Smooth muscle cell (in vitro differentiated cells): ENCODE data around the gene DHH. TPM values are rescaled to one million over a fixed set of nuclear protein-coding genes. Genes with fewer than 3 reads are reported as not detected.

Experiments used
- DNase-seq: peaks from one replicate; lab custom pipeline; 2025; ENCODE audit not compliant: unreplicated experiment; lab: John Stamatoyannopoulos, UW
- H2AFZ ChIP-seq: fragments of 200-600 bp; sonication (generic); 2 replicates; pipeline ENCODE4 v1.6.0; 2016; ENCODE audit warnings: antibody characterized with exemption, low read depth, mild to moderate bottlenecking
- H3F3A ChIP-seq: fragments of 200-600 bp; sonication (generic); 2 replicates; pipeline ENCODE4 v1.6.0; 2017; ENCODE audit warnings: antibody characterized with exemption, low read depth
- H3K27ac ChIP-seq: fragments of 200-600 bp; sonication (generic); 2 replicates; pipeline ENCODE4 v1.5.1; 2016; ENCODE audit warnings: low read depth, mild to moderate bottlenecking
- H3K27me3 ChIP-seq: fragments of 200-600 bp; sonication (generic); 2 replicates; pipeline ENCODE4 v1.6.1; 2016; ENCODE audit warnings: low read depth, mild to moderate bottlenecking
- H3K36me3 ChIP-seq: fragments of 200-600 bp; sonication (generic); 2 replicates; pipeline ENCODE4 v1.5.1; 2016; ENCODE audit warnings: low read depth
- H3K4me1 ChIP-seq: fragments of 200-600 bp; sonication (generic); 2 replicates; pipeline ENCODE4 v1.5.1; 2016; ENCODE audit warnings: low read depth
- H3K4me2 ChIP-seq: fragments of 200-600 bp; sonication (generic); 2 replicates; pipeline ENCODE4 v1.6.0; 2016; ENCODE audit warnings: mild to moderate bottlenecking
- H3K4me3 ChIP-seq: fragments of 200-600 bp; sonication (generic); 2 replicates; pipeline ENCODE4 v1.5.1; 2016; ENCODE audit warnings: mild to moderate bottlenecking
- H3K79me2 ChIP-seq: fragments of 200-600 bp; sonication (generic); 2 replicates; pipeline ENCODE4 v1.6.0; 2016; ENCODE audit warnings: low read depth, mild to moderate bottlenecking
- H3K9ac ChIP-seq: fragments of 200-600 bp; sonication (generic); 2 replicates; pipeline ENCODE4 v1.6.0; 2016; ENCODE audit warnings: low read depth
- H3K9me3 ChIP-seq: fragments of 200-600 bp; sonication (generic); replicated peaks from 2 replicates; pipeline ENCODE4 v1.5.1; 2016; ENCODE audit warnings: low read depth
- H4K20me1 ChIP-seq: fragments of 200-600 bp; sonication (generic); 2 replicates; pipeline ENCODE4 v1.6.0; 2016; ENCODE audit warnings: low read depth
- CTCF ChIP-seq: fragments of 200-600 bp; sonication (generic); IDR thresholded peaks from 2 replicates; pipeline ENCODE4 v1.5.1; 2017; ENCODE audit warnings: borderline replicate concordance, mild to moderate bottlenecking, antibody characterized with exemption; ENCODE audit not compliant: insufficient read depth, poor library complexity, severe bottlenecking
- WGBS: methylation state at CpG from one replicate; pipeline ENCODE4 v1.1.7; 2016; ENCODE audit warnings: low lambda C conversion rate; 5-methylcytosine and 5-hydroxymethylcytosine counted together
- polyA plus RNA-seq: library from polyadenylated mRNA; unstranded; fragments of >200 nt; fragmentation: Nextera tagmentation; extraction: Ambion mirVana; gene quantifications from 2 replicates; pipeline ENCODE4 v1.2.1, GENCODE V29; 2016
- total RNA-seq: library from RNA; depleted of rRNA; stranded (reverse); fragments of >200 nt; gene quantifications from 2 replicates; pipeline ENCODE4 v1.2.3, GENCODE V29; 2014

The DHH gene
- total and polyA plus RNA-seq, 2 experiments from 2014 or later, result 0.04 TPM; not detected in 1

DNA sequence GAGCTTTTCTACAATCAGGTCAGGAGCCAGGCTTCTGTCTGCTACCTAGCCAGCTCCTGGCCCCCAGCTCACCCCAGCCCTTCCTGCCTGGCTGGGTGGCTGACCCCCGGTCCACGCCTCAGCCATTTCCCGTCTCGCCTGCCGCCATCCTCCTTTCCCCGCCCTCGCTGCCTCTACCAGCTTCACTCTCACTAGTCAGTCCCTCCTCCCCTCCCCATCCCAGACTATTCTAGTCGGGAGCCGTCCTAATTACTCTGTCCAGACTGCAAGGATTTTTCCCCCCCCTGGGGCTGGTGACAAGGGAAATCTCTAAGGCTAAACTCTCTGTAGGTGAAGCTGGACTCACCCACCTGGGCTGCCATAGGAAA lies 825 bp downstream of the DHH start:
- no peak for TF ChIP-seq CTCF
- Histone ChIP-seq H3F3A (no peaks in the 10 kb centered on the region), H2AFZ (no peak overlapping the region), H3K27ac (no peak overlapping the region), H3K36me3 (peaks cover 3% of the 10 kb centered on the region), H3K9ac (no peak overlapping the region), H3K9me3 (no peaks in the 10 kb centered on the region), H4K20me1 (peaks cover 24% of the 10 kb centered on the region), H3K4me1 (peaks cover 33% of the 10 kb centered on the region), H3K27me3 (peaks cover 70% of the 10 kb centered on the region), H3K4me2 (peak overlapping the region; percentile 48), H3K4me3 (no peak overlapping the region), H3K79me2 (no peaks in the 10 kb centered on the region)
- no peak for DNase-seq
- 10% methylated on average over 3 of the region's 9 CpGs for WGBS

DNA sequence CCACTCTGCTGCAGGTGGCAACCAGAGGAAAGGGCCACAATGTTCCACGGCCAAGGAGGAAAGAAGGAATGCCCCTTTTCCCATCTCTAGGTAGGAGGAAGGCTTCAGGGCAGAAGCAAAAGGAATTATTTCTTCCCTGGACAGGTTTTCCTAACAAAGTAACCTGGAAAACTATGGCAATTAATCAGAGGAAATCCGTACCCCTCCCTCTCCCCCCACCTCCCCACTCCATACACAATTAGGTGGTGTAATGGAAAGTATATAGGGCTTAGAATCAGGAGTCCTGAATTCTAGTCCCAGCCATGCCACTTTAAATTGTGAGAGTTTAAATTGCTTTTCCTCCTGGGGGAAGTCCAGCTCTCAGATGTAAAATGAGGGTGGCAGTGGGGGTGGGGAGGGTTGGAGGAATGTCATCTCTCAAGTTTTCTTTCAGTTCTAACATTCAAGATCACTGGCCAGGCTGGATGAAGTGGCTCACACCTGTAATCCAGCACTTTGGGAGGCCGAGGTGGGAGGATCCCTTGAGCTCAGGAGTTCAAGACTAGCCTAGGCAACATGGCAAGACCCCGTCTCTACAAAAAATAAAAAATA lies 1.7 kb downstream of the DHH start:
- Histone ChIP-seq H3K9ac (no peak overlapping the region), H4K20me1 (peaks cover 16% of the 10 kb centered on the region), H3K79me2 (no peaks in the 10 kb centered on the region), H3K27me3 (peaks cover 74% of the 10 kb centered on the region), H3K27ac (no peak overlapping the region), H3F3A (no peaks in the 10 kb centered on the region), H2AFZ (no peak overlapping the region), H3K4me3 (no peak overlapping the region), H3K4me2 (peak overlapping the region; percentile 86), H3K4me1 (peaks cover 33% of the 10 kb centered on the region), H3K36me3 (no peaks in the 10 kb centered on the region), H3K9me3 (no peaks in the 10 kb centered on the region)
- 77% methylated on average over 4 of the region's 4 CpGs for WGBS
- DNase-seq, result no peak
- TF ChIP-seq CTCF, result no peak

- no peak overlapping the region for H3K9ac ChIP-seq
- H3K27me3 ChIP-seq, result peaks cover 74% of the 10 kb centered on the region
- no peaks in the 10 kb centered on the region for H3F3A ChIP-seq
- no peaks in the 10 kb centered on the region for H3K36me3 ChIP-seq
- H3K79me2 ChIP-seq, result no peaks in the 10 kb centered on the region
- DNase-seq, result no peak
- WGBS, result 8% methylated on average over 32 of the region's 32 CpGs
- no peaks in the 10 kb centered on the region for H3K9me3 ChIP-seq
- H3K4me3 ChIP-seq, result peak overlapping the region; percentile 39
- H3K4me1 ChIP-seq, result peaks cover 33% of the 10 kb centered on the region
- peak; percentile 24 for TF ChIP-seq CTCF
- H4K20me1 ChIP-seq, result peaks cover 10% of the 10 kb centered on the region
- peak overlapping the region; percentile 36 for H2AFZ ChIP-seq
- H3K4me2 ChIP-seq, result peak overlapping the region; percentile 86
- H3K27ac ChIP-seq, result no peak overlapping the region
These were observed 2.4 kb downstream of the DHH start for GRCh38 chr12:49092086-49092815.

DNA sequence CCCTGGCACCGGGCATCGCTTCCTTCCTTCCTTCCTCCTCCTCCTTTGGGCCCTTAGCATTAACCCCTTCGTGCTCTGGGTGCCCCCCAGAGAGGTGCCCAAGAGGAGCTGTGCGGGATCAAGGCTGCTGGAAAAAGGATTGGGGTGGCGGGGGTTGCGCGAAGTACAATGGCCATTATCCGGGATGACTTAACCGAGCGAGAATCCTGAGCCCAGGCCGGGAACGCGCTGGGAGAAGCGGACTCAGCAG lies 2.8 kb downstream of the DHH start:
- no peaks in the 10 kb centered on the region for H3K79me2 ChIP-seq
- peak overlapping the region; percentile 36 for H2AFZ ChIP-seq
- no peak overlapping the region for H3K9ac ChIP-seq
- H3F3A ChIP-seq, result no peaks in the 10 kb centered on the region
- H3K27me3 ChIP-seq, result peaks cover 74% of the 10 kb centered on the region
- peak overlapping the region; percentile 86 for H3K4me2 ChIP-seq
- H4K20me1 ChIP-seq, result peaks cover 7% of the 10 kb centered on the region
- 2% methylated on average over 14 of the region's 14 CpGs for WGBS
- no peak overlapping the region for H3K27ac ChIP-seq
- no peaks in the 10 kb centered on the region for H3K9me3 ChIP-seq
- H3K4me3 ChIP-seq, result peak overlapping the region; percentile 39
- TF ChIP-seq CTCF, result no peak
- H3K36me3 ChIP-seq, result no peaks in the 10 kb centered on the region
- DNase-seq, result no peak
- peaks cover 33% of the 10 kb centered on the region for H3K4me1 ChIP-seq
